Measurements from ENCODE around the gene CFAP91. TPM values are rescaled to one million over a fixed set of nuclear protein-coding genes. Genes with fewer than 3 reads are reported as not detected.

The CFAP91 gene
- total RNA-seq, 1 experiment from 2014 or later: 0.90 TPM

DNA sequence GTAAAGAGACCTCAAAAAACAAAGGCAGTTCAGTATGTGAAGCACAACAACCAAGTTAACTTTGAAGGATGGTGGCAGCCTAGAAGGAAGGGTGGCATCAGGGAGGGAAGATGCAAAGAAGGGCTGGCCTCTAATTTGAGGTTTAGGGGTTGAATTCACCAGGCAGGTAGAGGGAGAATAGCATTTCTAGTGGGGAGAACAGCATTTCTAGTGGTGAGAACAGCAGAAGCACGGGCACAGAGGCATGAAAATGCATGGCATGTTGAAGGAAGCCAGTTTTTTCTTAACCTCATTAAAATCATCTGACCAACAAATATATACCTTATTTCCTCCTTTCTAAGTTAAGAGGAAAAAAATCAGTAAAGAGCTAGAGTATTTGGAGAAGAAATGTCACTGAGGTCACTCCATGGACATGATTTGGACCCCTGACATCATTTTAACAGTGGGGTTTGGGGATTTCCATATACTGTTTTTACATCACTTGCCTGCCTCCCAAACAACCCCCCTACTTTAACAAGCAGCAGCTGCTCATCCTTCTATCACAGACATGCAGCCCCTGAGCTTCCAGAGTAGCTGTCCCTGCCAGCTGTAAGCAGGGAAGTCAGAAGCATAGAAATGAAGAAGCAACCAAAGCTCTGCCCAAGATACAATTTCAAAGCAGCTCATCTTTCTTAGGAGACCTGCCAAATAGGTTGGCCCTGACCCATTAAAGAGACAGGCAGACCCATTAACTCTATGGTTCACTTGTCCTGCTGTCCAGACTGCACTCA is 40.0 kb upstream of the CFAP91 start:
- Histone ChIP-seq H3K4me3 (ENCODE audit: low read depth in 2 of 2, low read length in 2 of 2) (no peak overlapping the region), H3K27ac (ENCODE audit: low read length) (no peak overlapping the region), H3K27me3 (ENCODE audit: control insufficient read depth, insufficient read depth, low read length) (no peaks in the 10 kb centered on the region), H3K36me3 (ENCODE audit: control insufficient read depth, insufficient read depth, low read length) (no peaks in the 10 kb centered on the region), H3K9me3 (ENCODE audit: control insufficient read depth, insufficient read depth, low read depth, low read length) (no peaks in the 10 kb centered on the region), H3K4me1 (ENCODE audit: control insufficient read depth, insufficient read depth, low read length) (no peaks in the 10 kb centered on the region)
- no peak for ATAC-seq
- in situ Hi-C loops (cut with HindIII; ENCODE audit: low pct_unique_long_range_greater_than_20kb, low sequenced_read_pairs) (no loop called here), intact Hi-C loops (cut with micrococcal nuclease; ENCODE audit: unreplicated experiment) (no loop called here)
- BruUV-seq (replicated peaks): no TSS peak
- ChIA-PET CTCF (interaction anchor here (0.9 kb wide), 1 partner anchor 298 kb away, joined by 3 read pairs; no protein-coding TSS in a partner anchor), POLR2A (no interaction called here)
- no peak for DNase-seq (ENCODE audit: low read depth, low spot score)
- TF ChIP-seq, protein P1, sequence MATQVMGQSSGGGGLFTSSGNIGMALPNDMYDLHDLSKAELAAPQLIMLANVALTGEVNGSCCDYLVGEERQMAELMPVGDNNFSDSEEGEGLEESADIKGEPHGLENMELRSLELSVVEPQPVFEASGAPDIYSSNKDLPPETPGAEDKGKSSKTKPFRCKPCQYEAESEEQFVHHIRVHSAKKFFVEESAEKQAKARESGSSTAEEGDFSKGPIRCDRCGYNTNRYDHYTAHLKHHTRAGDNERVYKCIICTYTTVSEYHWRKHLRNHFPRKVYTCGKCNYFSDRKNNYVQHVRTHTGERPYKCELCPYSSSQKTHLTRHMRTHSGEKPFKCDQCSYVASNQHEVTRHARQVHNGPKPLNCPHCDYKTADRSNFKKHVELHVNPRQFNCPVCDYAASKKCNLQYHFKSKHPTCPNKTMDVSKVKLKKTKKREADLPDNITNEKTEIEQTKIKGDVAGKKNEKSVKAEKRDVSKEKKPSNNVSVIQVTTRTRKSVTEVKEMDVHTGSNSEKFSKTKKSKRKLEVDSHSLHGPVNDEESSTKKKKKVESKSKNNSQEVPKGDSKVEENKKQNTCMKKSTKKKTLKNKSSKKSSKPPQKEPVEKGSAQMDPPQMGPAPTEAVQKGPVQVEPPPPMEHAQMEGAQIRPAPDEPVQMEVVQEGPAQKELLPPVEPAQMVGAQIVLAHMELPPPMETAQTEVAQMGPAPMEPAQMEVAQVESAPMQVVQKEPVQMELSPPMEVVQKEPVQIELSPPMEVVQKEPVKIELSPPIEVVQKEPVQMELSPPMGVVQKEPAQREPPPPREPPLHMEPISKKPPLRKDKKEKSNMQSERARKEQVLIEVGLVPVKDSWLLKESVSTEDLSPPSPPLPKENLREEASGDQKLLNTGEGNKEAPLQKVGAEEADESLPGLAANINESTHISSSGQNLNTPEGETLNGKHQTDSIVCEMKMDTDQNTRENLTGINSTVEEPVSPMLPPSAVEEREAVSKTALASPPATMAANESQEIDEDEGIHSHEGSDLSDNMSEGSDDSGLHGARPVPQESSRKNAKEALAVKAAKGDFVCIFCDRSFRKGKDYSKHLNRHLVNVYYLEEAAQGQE (IDR thresholded peaks at IDR 0.05; ENCODE audit: insufficient read depth in 1 of 2, low read depth in 2 of 2, low read length in 1 of 2): no peak
- TF ChIP-seq TCF7L2 (IDR thresholded peaks at IDR 0.05; ENCODE audit: low read depth, low read length) (no peak), SIN3A (IDR thresholded peaks at IDR 0.05; ENCODE audit: borderline replicate concordance, insufficient read depth, low read depth, low read length) (no peak), POLR2AphosphoS5 (IDR thresholded peaks at IDR 0.05; ENCODE audit: low read depth, low read length) (no peak)
- TF ChIP-seq, protein P2, sequence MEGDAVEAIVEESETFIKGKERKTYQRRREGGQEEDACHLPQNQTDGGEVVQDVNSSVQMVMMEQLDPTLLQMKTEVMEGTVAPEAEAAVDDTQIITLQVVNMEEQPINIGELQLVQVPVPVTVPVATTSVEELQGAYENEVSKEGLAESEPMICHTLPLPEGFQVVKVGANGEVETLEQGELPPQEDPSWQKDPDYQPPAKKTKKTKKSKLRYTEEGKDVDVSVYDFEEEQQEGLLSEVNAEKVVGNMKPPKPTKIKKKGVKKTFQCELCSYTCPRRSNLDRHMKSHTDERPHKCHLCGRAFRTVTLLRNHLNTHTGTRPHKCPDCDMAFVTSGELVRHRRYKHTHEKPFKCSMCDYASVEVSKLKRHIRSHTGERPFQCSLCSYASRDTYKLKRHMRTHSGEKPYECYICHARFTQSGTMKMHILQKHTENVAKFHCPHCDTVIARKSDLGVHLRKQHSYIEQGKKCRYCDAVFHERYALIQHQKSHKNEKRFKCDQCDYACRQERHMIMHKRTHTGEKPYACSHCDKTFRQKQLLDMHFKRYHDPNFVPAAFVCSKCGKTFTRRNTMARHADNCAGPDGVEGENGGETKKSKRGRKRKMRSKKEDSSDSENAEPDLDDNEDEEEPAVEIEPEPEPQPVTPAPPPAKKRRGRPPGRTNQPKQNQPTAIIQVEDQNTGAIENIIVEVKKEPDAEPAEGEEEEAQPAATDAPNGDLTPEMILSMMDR (IDR thresholded peaks at IDR 0.05): no peak

DNA sequence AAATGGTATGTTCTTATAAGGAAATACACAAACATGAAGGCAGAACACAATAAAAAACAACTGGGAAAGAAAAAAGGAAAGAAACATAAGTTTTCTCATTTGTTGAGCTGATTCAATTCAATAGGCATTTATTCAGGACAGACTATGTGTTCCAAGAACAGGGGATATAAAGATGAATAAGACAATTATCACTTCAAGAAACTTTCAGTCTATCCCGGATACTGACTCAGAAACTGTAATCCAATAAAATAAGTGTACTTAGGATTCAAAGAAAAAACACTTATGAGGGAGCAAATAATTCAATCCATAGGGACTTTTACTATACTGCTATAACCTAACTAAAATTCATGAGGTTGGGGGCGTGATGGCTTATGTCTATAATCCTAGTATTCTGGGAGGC is 38.9 kb upstream of the CFAP91 start:
- no peak for DNase-seq (ENCODE audit: low read depth, low spot score)

More for the DNA sequence above, 38.9 kb upstream of the CFAP91 start:
- intact Hi-C loops (cut with micrococcal nuclease; ENCODE audit: unreplicated experiment) (no loop called here), in situ Hi-C loops (cut with HindIII; ENCODE audit: low pct_unique_long_range_greater_than_20kb, low sequenced_read_pairs) (no loop called here)
- Histone ChIP-seq H3K4me3 (ENCODE audit: low read depth in 2 of 2, low read length in 2 of 2) (no peak overlapping the region), H3K4me1 (ENCODE audit: control insufficient read depth, insufficient read depth, low read length) (no peaks in the 10 kb centered on the region), H3K27me3 (ENCODE audit: control insufficient read depth, insufficient read depth, low read length) (no peaks in the 10 kb centered on the region), H3K36me3 (ENCODE audit: control insufficient read depth, insufficient read depth, low read length) (peaks cover 9% of the 10 kb centered on the region), H3K27ac (ENCODE audit: low read length) (no peak overlapping the region), H3K9me3 (ENCODE audit: control insufficient read depth, insufficient read depth, low read depth, low read length) (no peaks in the 10 kb centered on the region)
- POLR2A ChIA-PET: no interaction called here
- TF ChIP-seq, protein P1 (IDR thresholded peaks at IDR 0.05; ENCODE audit: insufficient read depth in 1 of 2, low read depth in 2 of 2, low read length in 1 of 2): no peak
- TF ChIP-seq SIN3A (IDR thresholded peaks at IDR 0.05; ENCODE audit: borderline replicate concordance, insufficient read depth, low read depth, low read length): no peak
- TF ChIP-seq POLR2AphosphoS5 (IDR thresholded peaks at IDR 0.05; ENCODE audit: low read depth, low read length): no peak
- TF ChIP-seq, protein P2 (IDR thresholded peaks at IDR 0.05): no peak
- no peak for TF ChIP-seq TCF7L2 (IDR thresholded peaks at IDR 0.05; ENCODE audit: low read depth, low read length)
- BruUV-seq (replicated peaks): no TSS peak
- no peak for ATAC-seq
- CTCF ChIA-PET: interaction anchor here (0.9 kb wide), 1 partner anchor 297 kb away, joined by 3 read pairs; no protein-coding TSS in a partner anchor
